ENCODE measurements around the gene FANCG.

DNA sequence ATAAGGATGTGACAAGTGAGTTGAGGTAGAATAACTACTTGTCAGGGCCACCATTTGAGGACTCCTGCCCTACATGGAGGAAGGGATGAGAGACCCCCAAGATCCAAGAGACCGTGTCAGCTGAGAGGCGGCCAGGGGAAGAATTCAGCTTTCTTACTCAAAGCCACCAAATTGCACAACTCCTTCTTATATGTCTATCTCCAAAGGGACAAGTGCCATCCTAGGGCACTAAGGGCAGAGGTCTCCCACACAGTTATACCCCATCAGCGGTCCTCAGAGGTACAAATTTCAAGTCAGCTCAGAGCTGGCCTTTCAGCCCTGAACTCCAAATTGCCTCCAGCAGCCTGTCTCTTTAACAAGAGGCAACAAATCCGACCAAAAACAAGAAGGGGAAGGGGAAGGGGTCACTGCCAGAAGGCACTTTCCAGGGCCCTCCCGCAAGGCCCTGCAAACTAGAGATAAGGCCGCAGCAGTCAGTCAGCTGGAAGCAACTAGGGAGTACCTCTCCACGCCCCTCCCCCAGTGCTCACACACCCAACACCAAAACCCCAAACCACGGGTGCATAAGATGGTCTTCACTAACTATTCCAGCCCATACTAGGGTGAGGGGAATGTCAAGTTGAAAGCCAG lies 29.3 kb upstream of the FANCG start:
- TF ChIP-seq CTCF (IDR thresholded peaks at IDR 0.05; ENCODE audit: poor library complexity) (no peak), EZH2 (IDR thresholded peaks at IDR 0.05; ENCODE audit: borderline replicate concordance) (no peak)
